ENCODE results near the gene SHISAL1.

Gene SHISAL1

DNA sequence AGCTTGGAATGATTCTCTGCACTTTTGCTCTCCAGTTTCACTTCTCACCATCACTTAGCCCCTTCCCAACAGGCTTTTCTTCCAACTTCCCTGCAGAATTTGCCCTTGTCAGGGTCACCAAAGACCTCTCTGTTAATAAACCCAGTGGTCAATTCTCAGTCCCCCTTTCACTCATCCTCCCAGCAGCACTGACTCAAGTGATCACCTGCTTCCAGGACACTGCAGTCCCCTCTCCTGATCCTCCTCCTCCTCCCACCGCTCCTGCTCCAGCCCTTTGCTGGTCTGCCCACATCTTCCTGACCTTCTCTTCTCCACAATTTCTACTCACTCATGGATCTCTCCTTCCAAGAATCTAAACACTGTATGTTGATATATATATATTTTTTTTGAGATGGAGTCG, 57.9 kb downstream of the SHISAL1 start:
- TF ChIP-seq ZNF8 (CRISPR knock-in tag; IDR thresholded peaks at IDR 0.05) (no peak), CSDC2 (CRISPR knock-in tag; IDR thresholded peaks at IDR 0.05) (no peak), CREB5 (CRISPR knock-in tag; IDR thresholded peaks at IDR 0.05; ENCODE audit: low read depth) (no peak), OSR1 (CRISPR knock-in tag; IDR thresholded peaks at IDR 0.05) (no peak), GLIS3 (CRISPR knock-in tag; IDR thresholded peaks at IDR 0.05) (no peak), ISL1 (CRISPR knock-in tag; IDR thresholded peaks at IDR 0.05) (no peak), POU6F1 (CRISPR knock-in tag; IDR thresholded peaks at IDR 0.05; ENCODE audit: borderline replicate concordance, low read depth) (no peak), ZNF70 (CRISPR knock-in tag; IDR thresholded peaks at IDR 0.05) (no peak), ESRRG (CRISPR knock-in tag; IDR thresholded peaks at IDR 0.05) (no peak), TSHZ2 (CRISPR knock-in tag; IDR thresholded peaks at IDR 0.05) (no peak), SNAI2 (CRISPR knock-in tag; IDR thresholded peaks at IDR 0.05) (no peak), PPARA (CRISPR knock-in tag; IDR thresholded peaks at IDR 0.05; ENCODE audit: borderline replicate concordance) (no peak), ZFP30 (CRISPR knock-in tag; IDR thresholded peaks at IDR 0.05) (no peak), ZFP3 (CRISPR knock-in tag; IDR thresholded peaks at IDR 0.05) (no peak), RARB (CRISPR knock-in tag; IDR thresholded peaks at IDR 0.05) (no peak), TCF4 (CRISPR knock-in tag; IDR thresholded peaks at IDR 0.05; ENCODE audit: borderline replicate concordance) (no peak), TOX (CRISPR knock-in tag; IDR thresholded peaks at IDR 0.05; ENCODE audit: borderline replicate concordance) (no peak)
- TF ChIP-seq, protein P1, sequence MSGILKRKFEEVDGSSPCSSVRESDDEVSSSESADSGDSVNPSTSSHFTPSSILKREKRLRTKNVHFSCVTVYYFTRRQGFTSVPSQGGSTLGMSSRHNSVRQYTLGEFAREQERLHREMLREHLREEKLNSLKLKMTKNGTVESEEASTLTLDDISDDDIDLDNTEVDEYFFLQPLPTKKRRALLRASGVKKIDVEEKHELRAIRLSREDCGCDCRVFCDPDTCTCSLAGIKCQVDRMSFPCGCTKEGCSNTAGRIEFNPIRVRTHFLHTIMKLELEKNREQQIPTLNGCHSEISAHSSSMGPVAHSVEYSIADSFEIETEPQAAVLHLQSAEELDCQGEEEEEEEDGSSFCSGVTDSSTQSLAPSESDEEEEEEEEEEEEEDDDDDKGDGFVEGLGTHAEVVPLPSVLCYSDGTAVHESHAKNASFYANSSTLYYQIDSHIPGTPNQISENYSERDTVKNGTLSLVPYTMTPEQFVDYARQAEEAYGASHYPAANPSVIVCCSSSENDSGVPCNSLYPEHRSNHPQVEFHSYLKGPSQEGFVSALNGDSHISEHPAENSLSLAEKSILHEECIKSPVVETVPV (CRISPR knock-in tag; IDR thresholded peaks at IDR 0.05) = no peak
- TF ChIP-seq, protein P2, sequence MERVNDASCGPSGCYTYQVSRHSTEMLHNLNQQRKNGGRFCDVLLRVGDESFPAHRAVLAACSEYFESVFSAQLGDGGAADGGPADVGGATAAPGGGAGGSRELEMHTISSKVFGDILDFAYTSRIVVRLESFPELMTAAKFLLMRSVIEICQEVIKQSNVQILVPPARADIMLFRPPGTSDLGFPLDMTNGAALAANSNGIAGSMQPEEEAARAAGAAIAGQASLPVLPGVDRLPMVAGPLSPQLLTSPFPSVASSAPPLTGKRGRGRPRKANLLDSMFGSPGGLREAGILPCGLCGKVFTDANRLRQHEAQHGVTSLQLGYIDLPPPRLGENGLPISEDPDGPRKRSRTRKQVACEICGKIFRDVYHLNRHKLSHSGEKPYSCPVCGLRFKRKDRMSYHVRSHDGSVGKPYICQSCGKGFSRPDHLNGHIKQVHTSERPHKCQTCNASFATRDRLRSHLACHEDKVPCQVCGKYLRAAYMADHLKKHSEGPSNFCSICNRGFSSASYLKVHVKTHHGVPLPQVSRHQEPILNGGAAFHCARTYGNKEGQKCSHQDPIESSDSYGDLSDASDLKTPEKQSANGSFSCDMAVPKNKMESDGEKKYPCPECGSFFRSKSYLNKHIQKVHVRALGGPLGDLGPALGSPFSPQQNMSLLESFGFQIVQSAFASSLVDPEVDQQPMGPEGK (CRISPR knock-in tag; IDR thresholded peaks at IDR 0.05; ENCODE audit: borderline replicate concordance) = no peak
- ATAC-seq = no peak

GRCh38 chr22:44249376-44250147, 63.2 kb downstream of the SHISAL1 start:
- ATAC-seq = no peak
- no peak for TF ChIP-seq PPARA (CRISPR knock-in tag; IDR thresholded peaks at IDR 0.05; ENCODE audit: borderline replicate concordance)
- TF ChIP-seq, protein P1 (CRISPR knock-in tag; IDR thresholded peaks at IDR 0.05) = no peak
- no peak for TF ChIP-seq TCF4 (CRISPR knock-in tag; IDR thresholded peaks at IDR 0.05; ENCODE audit: borderline replicate concordance)
- no peak for TF ChIP-seq CSDC2 (CRISPR knock-in tag; IDR thresholded peaks at IDR 0.05)
- no peak for TF ChIP-seq GLIS3 (CRISPR knock-in tag; IDR thresholded peaks at IDR 0.05)
- TF ChIP-seq, protein P2 (CRISPR knock-in tag; IDR thresholded peaks at IDR 0.05; ENCODE audit: borderline replicate concordance) = no peak
- TF ChIP-seq SNAI2 (CRISPR knock-in tag; IDR thresholded peaks at IDR 0.05) = no peak
- TF ChIP-seq POU6F1 (CRISPR knock-in tag; IDR thresholded peaks at IDR 0.05; ENCODE audit: borderline replicate concordance, low read depth) = no peak
